IMR-90 (cell line): ENCODE results near the gene RGS5.

Experiments
- MAFK ChIP-seq: IDR thresholded peaks from 2 replicates; pipeline ENCODE4 v1.6.1; 2012; ENCODE audit warnings: low read depth, low read length, improper control_type of control experiment
- MAZ ChIP-seq: IDR thresholded peaks from 2 replicates; pipeline ENCODE4 v1.6.1; 2012; ENCODE audit warnings: low read depth, mild to moderate bottlenecking, low read length, improper control_type of control experiment, moderate library complexity, borderline replicate concordance
- MXI1 ChIP-seq: IDR thresholded peaks from 2 replicates; pipeline ENCODE4 v1.6.1; 2012; ENCODE audit warnings: low read depth, mild to moderate bottlenecking, low read length, moderate library complexity, borderline replicate concordance
- POLR2A ChIP-seq: IDR thresholded peaks from 2 replicates; pipeline ENCODE4 v1.6.1; 2012; ENCODE audit warnings: mild to moderate bottlenecking, low read depth, low read length
- TF ChIP-seq, protein P1 (sequence below): conservative IDR thresholded peaks from 2 replicates; pipeline ENCODE4 v1.5.1; 2012; ENCODE audit warnings: mild to moderate bottlenecking, low read depth, low read length, improper control_type of control experiment
- TF ChIP-seq, protein P2 (sequence below): fragments of 150-350 bp; IDR thresholded peaks from 2 replicates; pipeline ENCODE4 v1.6.1; 2017; ENCODE audit warnings: mild to moderate bottlenecking, antibody characterized with exemption, low read length, low read depth

DNA sequence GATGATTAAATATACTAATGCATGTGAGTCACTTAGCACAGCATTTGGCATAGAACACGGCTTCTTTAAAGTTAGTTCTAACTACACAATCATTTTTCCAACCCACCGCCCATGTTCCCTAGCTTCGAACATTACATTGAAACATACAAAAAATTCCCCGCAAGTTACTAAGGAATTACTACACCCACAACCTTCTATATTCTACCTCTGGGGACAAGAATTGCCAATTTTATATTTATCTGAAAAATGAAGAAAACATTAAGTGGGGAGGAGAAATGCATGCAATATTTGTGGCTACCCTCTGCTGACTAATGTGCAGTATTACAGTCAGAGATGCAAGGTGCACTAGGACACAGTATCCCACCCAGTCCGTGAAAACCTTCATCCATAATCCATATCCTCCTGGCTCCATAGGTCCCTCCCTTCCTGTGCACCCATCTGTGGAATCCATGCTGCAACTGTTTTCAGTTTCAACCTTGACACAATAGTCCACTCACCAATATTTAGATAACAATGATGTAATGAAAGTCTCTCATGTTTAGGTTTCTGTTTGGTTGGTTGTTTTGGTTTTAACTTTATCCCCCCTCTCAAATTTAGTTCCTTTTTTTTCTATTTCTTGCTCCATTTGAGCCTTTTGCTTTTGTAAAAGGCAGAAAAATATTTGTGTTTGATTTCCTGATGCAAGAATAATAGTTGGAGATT lies 31.6 kb downstream of the RGS5 start:
- no peak for TF ChIP-seq POLR2A
- TF ChIP-seq, protein P1, sequence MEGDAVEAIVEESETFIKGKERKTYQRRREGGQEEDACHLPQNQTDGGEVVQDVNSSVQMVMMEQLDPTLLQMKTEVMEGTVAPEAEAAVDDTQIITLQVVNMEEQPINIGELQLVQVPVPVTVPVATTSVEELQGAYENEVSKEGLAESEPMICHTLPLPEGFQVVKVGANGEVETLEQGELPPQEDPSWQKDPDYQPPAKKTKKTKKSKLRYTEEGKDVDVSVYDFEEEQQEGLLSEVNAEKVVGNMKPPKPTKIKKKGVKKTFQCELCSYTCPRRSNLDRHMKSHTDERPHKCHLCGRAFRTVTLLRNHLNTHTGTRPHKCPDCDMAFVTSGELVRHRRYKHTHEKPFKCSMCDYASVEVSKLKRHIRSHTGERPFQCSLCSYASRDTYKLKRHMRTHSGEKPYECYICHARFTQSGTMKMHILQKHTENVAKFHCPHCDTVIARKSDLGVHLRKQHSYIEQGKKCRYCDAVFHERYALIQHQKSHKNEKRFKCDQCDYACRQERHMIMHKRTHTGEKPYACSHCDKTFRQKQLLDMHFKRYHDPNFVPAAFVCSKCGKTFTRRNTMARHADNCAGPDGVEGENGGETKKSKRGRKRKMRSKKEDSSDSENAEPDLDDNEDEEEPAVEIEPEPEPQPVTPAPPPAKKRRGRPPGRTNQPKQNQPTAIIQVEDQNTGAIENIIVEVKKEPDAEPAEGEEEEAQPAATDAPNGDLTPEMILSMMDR = peak; percentile 51
- TF ChIP-seq MAFK = no peak
- TF ChIP-seq MAZ = no peak
- TF ChIP-seq, protein P2, sequence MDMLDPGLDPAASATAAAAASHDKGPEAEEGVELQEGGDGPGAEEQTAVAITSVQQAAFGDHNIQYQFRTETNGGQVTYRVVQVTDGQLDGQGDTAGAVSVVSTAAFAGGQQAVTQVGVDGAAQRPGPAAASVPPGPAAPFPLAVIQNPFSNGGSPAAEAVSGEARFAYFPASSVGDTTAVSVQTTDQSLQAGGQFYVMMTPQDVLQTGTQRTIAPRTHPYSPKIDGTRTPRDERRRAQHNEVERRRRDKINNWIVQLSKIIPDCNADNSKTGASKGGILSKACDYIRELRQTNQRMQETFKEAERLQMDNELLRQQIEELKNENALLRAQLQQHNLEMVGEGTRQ = no peak
- no peak for TF ChIP-seq MXI1
